ENCODE results near the gene EPB41L1. TPM values are rescaled to one million over a fixed set of nuclear protein-coding genes. Genes with fewer than 3 reads are reported as not detected.

The EPB41L1 gene
- total RNA-seq, 1 donor: 18.1 TPM

DNA sequence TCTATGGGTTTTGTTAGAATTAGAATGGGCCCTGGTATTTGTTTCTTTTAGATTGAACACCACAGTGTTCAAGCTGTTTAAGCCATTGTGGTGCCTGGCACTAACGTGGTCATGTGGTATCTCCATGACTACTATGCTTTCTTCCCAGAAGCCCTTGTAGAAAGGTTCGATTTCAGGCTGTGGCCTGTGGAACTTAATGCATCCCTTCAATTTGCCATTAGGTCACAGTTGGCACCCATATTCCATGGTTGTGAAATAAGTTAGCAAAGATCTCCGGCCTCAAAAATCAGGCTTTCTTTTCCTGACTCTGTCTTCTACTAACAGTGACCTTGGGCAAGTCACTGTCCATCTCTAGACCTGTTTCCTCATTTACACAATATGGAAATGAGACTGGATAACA is 50.5 kb downstream of the EPB41L1 start:
- TF ChIP-seq, protein P1, sequence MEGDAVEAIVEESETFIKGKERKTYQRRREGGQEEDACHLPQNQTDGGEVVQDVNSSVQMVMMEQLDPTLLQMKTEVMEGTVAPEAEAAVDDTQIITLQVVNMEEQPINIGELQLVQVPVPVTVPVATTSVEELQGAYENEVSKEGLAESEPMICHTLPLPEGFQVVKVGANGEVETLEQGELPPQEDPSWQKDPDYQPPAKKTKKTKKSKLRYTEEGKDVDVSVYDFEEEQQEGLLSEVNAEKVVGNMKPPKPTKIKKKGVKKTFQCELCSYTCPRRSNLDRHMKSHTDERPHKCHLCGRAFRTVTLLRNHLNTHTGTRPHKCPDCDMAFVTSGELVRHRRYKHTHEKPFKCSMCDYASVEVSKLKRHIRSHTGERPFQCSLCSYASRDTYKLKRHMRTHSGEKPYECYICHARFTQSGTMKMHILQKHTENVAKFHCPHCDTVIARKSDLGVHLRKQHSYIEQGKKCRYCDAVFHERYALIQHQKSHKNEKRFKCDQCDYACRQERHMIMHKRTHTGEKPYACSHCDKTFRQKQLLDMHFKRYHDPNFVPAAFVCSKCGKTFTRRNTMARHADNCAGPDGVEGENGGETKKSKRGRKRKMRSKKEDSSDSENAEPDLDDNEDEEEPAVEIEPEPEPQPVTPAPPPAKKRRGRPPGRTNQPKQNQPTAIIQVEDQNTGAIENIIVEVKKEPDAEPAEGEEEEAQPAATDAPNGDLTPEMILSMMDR (IDR thresholded peaks at IDR 0.05; ENCODE audit: insufficient read depth, low read length): no peak
- no peak overlapping the region for H3K4me3 ChIP-seq (ENCODE audit: low read depth, low read length)
- DNase-seq (ENCODE audit: low read depth): peak; percentile 7

DNA sequence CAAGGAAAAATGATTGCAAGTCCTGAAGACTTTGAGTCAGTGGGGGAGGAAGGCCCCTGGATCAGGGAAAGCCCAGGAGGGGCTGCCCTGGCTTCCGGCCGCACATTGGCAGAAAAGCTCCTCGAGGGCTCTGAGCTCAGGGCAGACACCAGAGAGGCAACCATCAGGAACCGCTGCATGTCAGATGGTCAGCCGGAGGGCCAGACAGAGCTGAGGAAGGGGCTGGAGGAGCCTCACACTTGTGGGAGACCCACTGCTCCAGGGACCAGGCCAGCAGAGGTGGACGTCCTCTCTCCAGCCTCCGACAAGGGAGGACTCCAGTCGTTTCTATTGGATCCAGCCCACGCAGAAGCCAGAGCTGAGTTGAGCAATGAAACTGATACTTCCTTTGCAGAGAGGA is 51.5 kb downstream of the EPB41L1 start:
- H3K4me3 ChIP-seq (ENCODE audit: low read depth, low read length): no peak overlapping the region
- no peak for DNase-seq (ENCODE audit: low read depth)
- TF ChIP-seq, protein P1 (IDR thresholded peaks at IDR 0.05; ENCODE audit: insufficient read depth, low read length): no peak

DNA sequence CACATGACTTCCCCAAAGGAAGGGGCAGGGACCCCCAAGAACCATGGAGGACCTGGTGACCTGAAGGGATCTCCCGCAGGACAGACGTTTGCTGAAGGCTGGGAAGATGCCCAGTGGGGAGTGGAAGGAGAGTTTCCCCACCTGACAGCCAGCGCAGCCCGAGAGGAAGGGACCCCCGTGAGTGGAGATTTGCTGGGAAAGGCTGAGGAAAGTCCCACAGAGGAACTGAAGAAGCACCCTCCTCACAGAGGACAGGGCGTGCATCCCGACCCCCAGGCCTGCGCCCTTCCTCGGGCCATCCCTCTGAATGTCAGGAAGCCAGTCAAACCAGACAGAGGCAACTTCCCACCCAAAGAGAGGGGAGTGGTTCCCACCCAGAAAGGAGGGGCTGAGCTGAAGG is 52.1 kb downstream of the EPB41L1 start:
- DNase-seq (ENCODE audit: low read depth): no peak
- TF ChIP-seq, protein P1 (IDR thresholded peaks at IDR 0.05; ENCODE audit: insufficient read depth, low read length): no peak
- no peak overlapping the region for H3K4me3 ChIP-seq (ENCODE audit: low read depth, low read length)

DNA sequence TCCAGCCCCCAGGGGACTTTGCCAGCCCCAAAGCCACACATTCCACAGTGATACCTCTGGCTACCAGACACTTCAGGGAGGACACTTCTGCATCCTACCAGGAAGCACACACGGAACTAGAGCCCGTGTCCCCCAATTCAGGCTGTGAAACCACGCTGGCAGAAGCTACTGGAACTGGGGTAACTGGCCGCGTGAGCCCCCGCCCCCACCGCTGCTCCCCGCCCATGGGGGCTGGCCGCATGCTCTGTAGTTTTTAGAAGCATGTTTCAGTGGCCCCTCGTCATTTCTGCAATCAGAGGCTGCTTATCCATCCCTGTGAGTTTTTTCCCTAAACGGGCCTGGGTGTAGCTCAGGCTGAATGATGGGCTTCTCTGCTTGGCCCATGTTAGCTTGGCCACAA is 53.1 kb downstream of the EPB41L1 start:
- DNase-seq (ENCODE audit: low read depth): no peak
- H3K4me3 ChIP-seq (ENCODE audit: low read depth, low read length): no peak overlapping the region
- TF ChIP-seq, protein P1 (IDR thresholded peaks at IDR 0.05; ENCODE audit: insufficient read depth, low read length): no peak

DNA sequence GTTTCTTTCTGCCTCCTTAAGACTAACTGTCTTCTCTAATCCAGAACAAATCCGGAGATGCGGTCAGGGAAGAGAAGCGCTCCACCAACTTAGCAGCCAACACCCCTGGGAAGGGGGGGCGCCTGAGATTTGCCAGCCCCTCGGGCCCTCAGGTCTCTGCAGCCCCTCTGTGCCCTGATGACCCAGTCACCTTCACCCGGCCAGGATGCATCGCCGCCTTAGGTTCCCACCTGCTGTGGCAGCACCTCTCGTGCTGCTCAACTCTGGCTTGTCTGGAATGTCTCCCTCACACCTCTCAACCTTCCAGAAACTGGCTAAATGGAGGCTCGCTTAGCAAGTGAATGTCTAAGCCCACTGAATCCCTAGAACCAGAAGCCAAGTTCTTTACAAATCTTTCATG is 53.7 kb downstream of the EPB41L1 start:
- H3K4me3 ChIP-seq (ENCODE audit: low read depth, low read length): no peak overlapping the region
- DNase-seq (ENCODE audit: low read depth): no peak
- TF ChIP-seq, protein P1 (IDR thresholded peaks at IDR 0.05; ENCODE audit: insufficient read depth, low read length): no peak

DNA sequence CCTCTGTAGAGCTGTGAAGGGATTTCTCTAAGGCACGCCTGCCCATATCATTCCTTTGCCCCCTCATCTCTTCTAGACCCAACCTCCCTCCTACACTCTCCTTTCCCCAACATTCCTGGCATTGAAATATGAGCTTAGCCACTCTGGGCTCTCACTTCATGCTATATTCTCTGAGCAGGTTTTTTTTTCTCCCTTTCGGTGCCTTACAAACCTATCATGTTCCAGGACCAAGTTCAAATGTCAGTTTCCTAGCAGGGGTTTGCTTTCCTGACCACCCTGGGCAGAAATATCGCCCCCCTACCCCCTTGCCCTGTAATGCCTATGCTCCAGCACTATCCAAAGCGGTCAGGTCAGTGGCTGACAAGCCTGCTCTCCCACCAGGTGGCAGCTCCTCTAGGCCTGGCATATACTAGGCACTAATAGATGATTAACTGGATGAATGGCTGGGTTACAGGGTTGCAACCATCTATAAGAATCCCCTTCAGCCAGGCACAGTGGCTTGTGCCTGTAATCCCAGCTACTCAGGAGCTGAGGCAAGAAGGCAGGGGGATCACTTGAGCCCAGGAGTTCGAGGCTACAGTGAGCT is 56.0 kb downstream of the EPB41L1 start:
- TF ChIP-seq, protein P1 (IDR thresholded peaks at IDR 0.05; ENCODE audit: insufficient read depth, low read length): no peak
- no peak for DNase-seq (ENCODE audit: low read depth)
- no peak overlapping the region for H3K4me3 ChIP-seq (ENCODE audit: low read depth, low read length)

DNA sequence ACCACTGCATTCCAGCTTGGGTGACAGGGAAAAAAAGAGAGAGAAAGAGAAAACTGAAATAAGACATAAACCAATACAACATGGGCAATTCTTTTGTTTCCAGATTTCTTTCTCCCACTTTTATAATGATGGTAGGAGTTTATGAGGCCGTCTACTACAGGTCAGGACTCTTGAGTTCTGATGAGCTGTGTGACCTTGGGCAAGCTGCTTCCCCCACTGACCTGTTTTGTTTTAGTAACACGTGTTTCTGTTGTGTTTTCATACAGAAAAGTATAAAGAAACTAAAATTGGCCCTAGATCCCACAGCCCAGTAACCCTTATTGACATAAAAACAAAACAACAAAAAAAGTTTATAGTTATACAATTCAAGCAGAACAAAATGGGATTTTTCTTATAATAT is 58.8 kb downstream of the EPB41L1 start:
- H3K4me3 ChIP-seq (ENCODE audit: low read depth, low read length): no peak overlapping the region
- TF ChIP-seq, protein P1 (IDR thresholded peaks at IDR 0.05; ENCODE audit: insufficient read depth, low read length): no peak
- DNase-seq (ENCODE audit: low read depth): no peak
